Measurements from ENCODE around the gene TMEM79. TPM values are rescaled to one million over a fixed set of nuclear protein-coding genes. Genes with fewer than 3 reads are reported as not detected.

Gene TMEM79
- total RNA-seq, 1 experiment from 2014 or later = 6.1 TPM

DNA sequence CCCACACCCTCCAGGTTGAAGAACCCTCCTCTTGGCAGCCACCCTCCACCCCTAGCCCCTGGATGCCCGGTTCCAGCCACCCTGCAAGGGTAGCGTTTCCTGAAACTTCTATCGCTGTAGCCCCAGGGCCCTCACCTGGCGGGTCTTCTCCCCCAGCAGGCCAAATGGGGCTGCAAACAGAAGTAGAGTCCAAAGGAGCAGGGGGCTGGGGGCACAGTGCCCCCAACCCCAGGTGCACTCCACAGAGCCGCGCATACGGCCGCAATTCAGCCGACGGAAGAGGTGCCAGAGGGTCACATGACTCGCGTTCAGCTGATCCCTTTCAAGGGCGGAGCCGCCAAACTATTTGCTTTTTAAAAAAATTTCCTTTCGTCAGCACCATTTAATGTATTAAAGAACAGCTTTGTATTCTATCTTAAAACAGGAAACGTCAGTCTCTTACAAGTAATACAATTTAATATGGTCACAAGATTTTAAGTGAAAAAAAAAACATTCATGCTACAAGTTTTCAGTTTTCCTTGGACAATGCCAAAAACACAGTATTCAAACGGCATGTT is 11.3 kb downstream of the TMEM79 start, which contains the start of gene GLMP:
Gene GLMP (minus strand): TSS at position 289 of the 557 bp plus-strand sequence. CDS start 34 bp downstream, at position 255.
- peak within 1 kb of the TSS; percentile 40 for H2AFZ ChIP-seq (ENCODE audit: low read length)
- no peaks in the 10 kb centered on the region for H4K20me1 ChIP-seq (ENCODE audit: insufficient read depth, low read depth, low read length)
- peak within 1 kb of the TSS; percentile 65 for H3K4me2 ChIP-seq (ENCODE audit: low read depth, low read length, poor library complexity, severe bottlenecking)
- peak within 1 kb of the TSS; percentile 68 for H3K9ac ChIP-seq (ENCODE audit: low read length)
- H3K9me2 ChIP-seq (replicated peaks; ENCODE audit: insufficient read depth, low read length) = no peaks in the 10 kb centered on the region
- peaks cover 28% of the 10 kb centered on the region for H3K4me1 ChIP-seq (ENCODE audit: low read length)
- no peaks in the 10 kb centered on the region for H3K36me3 ChIP-seq (ENCODE audit: insufficient read depth, low read length)
- 0 out of 2 replicates have a peak, but pooled peaks cover 4% of the 10 kb centered on the region for H3K79me2 ChIP-seq (ENCODE audit: low read length)
- H3K27me3 ChIP-seq (ENCODE audit: low read length) = no peaks in the 10 kb centered on the region
- no peaks in the 10 kb centered on the region for H3K9me3 ChIP-seq (ENCODE audit: low read length)
- DNase-seq = peak; percentile 85
- no peak within 1 kb of the TSS for H3K27ac ChIP-seq (ENCODE audit: low read length)
- H3K4me3 ChIP-seq (ENCODE audit: low read length) = peak within 1 kb of the TSS; percentile 69

- H3K9ac ChIP-seq (ENCODE audit: low read length) = no peak within 1 kb of the TSS
- H3K9me2 ChIP-seq (replicated peaks; ENCODE audit: insufficient read depth, low read length) = no peaks in the 10 kb centered on the region
- peaks cover 16% of the 10 kb centered on the region for H3K4me1 ChIP-seq (ENCODE audit: low read length)
- 0 out of 2 replicates have a peak, but pooled peaks cover 4% of the 10 kb centered on the region for H3K79me2 ChIP-seq (ENCODE audit: low read length)
- peaks cover 4% of the 10 kb centered on the region; the same call in 1 of the 2 replicates for H4K20me1 ChIP-seq (ENCODE audit: insufficient read depth, low read depth, low read length)
- no peak within 1 kb of the TSS for H3K27ac ChIP-seq (ENCODE audit: low read length)
- no peak within 1 kb of the TSS for H2AFZ ChIP-seq (ENCODE audit: low read length)
- no peaks in the 10 kb centered on the region for H3K27me3 ChIP-seq (ENCODE audit: low read length)
- no peak for DNase-seq
- no peaks in the 10 kb centered on the region for H3K9me3 ChIP-seq (ENCODE audit: low read length)
- H3K4me2 ChIP-seq (ENCODE audit: low read depth, low read length, poor library complexity, severe bottlenecking) = no peak within 1 kb of the TSS
- H3K36me3 ChIP-seq (ENCODE audit: insufficient read depth, low read length) = peaks cover 2% of the 10 kb centered on the region; the same call in 1 of the 2 replicates
- no peak within 1 kb of the TSS for H3K4me3 ChIP-seq (ENCODE audit: low read length)
Observed at GRCh38 chr1:156298852-156299357, 14.8 kb downstream of the TMEM79 start, which contains the start of gene VHLL. Gene VHLL, minus strand, starts transcription at chr1:156299307. Its CDS starts 118 bp downstream, at chr1:156299189.

GRCh38 chr1:156303241-156303640 is 19.1 kb downstream of the TMEM79 start:
- no peak overlapping the region for H2AFZ ChIP-seq (ENCODE audit: low read length)
- H3K27me3 ChIP-seq (ENCODE audit: low read length) = no peaks in the 10 kb centered on the region
- no peaks in the 10 kb centered on the region for H3K4me1 ChIP-seq (ENCODE audit: low read length)
- H3K4me2 ChIP-seq (ENCODE audit: low read depth, low read length, poor library complexity, severe bottlenecking) = no peak overlapping the region
- no peaks in the 10 kb centered on the region for H3K9me2 ChIP-seq (replicated peaks; ENCODE audit: insufficient read depth, low read length)
- peaks cover 4% of the 10 kb centered on the region; the same call in 1 of the 2 replicates for H4K20me1 ChIP-seq (ENCODE audit: insufficient read depth, low read depth, low read length)
- DNase-seq = peak; percentile 41
- H3K4me3 ChIP-seq (ENCODE audit: low read length) = no peak overlapping the region
- H3K9me3 ChIP-seq (ENCODE audit: low read length) = no peaks in the 10 kb centered on the region
- no peak overlapping the region for H3K9ac ChIP-seq (ENCODE audit: low read length)
- H3K36me3 ChIP-seq (ENCODE audit: insufficient read depth, low read length) = peaks cover 14% of the 10 kb centered on the region
- no peak overlapping the region for H3K27ac ChIP-seq (ENCODE audit: low read length)
- H3K79me2 ChIP-seq (ENCODE audit: low read length) = no peaks in the 10 kb centered on the region

DNA sequence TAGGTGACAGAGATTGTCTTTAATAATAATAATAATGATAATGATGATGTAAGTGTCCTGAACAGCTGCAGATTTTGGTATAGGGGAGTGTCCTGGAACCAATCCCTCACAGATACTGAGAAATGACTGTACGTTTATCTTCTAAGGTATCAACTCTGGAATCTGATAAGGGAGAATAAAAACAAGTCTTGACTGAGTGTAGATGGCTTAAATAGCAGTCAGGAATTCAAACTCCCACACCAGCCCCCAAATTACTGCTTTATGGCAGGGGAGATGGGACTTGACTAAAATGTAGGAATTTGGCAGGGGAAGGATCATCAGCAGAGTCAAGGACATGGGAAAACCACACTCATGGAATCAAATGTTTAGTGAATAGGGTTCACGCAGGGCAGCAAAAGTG is 21.1 kb downstream of the TMEM79 start:
- no peaks in the 10 kb centered on the region for H3K9me2 ChIP-seq (replicated peaks; ENCODE audit: insufficient read depth, low read length)
- peaks cover 4% of the 10 kb centered on the region; the same call in 1 of the 2 replicates for H4K20me1 ChIP-seq (ENCODE audit: insufficient read depth, low read depth, low read length)
- H3K4me2 ChIP-seq (ENCODE audit: low read depth, low read length, poor library complexity, severe bottlenecking) = no peak overlapping the region
- DNase-seq = no peak
- peaks cover 25% of the 10 kb centered on the region for H3K36me3 ChIP-seq (ENCODE audit: insufficient read depth, low read length)
- H3K27me3 ChIP-seq (ENCODE audit: low read length) = no peaks in the 10 kb centered on the region
- no peaks in the 10 kb centered on the region for H3K79me2 ChIP-seq (ENCODE audit: low read length)
- no peak overlapping the region for H3K4me3 ChIP-seq (ENCODE audit: low read length)
- no peak overlapping the region for H3K9ac ChIP-seq (ENCODE audit: low read length)
- H2AFZ ChIP-seq (ENCODE audit: low read length) = no peak overlapping the region
- no peak overlapping the region for H3K27ac ChIP-seq (ENCODE audit: low read length)
- H3K9me3 ChIP-seq (ENCODE audit: low read length) = no peaks in the 10 kb centered on the region
- no peaks in the 10 kb centered on the region for H3K4me1 ChIP-seq (ENCODE audit: low read length)

DNA sequence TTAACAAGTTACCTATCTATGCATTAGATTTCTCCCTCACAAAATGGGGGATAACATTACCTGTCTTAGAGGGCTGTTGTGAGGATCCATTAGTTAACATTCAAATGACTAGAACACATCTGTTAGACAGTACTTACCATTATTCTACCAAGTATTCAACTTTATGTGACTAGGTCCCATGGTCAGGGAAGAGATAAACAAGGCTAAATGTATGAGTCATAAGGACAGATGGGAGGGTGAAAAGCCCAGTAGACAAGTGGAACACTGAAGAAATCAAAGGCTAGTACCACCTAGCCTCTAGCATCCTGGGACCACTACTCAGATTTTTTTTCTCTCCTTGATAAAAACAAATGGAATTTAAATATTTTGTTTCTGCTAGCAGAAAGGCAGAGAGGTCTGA is 24.0 kb downstream of the TMEM79 start:
- no peaks in the 10 kb centered on the region for H3K4me1 ChIP-seq (ENCODE audit: low read length)
- H3K27me3 ChIP-seq (ENCODE audit: low read length) = no peaks in the 10 kb centered on the region
- H3K9me2 ChIP-seq (replicated peaks; ENCODE audit: insufficient read depth, low read length) = no peaks in the 10 kb centered on the region
- H3K4me3 ChIP-seq (ENCODE audit: low read length) = no peak overlapping the region
- H3K79me2 ChIP-seq (ENCODE audit: low read length) = no peaks in the 10 kb centered on the region
- H3K27ac ChIP-seq (ENCODE audit: low read length) = no peak overlapping the region
- no peak overlapping the region for H3K9ac ChIP-seq (ENCODE audit: low read length)
- no peaks in the 10 kb centered on the region for H4K20me1 ChIP-seq (ENCODE audit: insufficient read depth, low read depth, low read length)
- no peak for DNase-seq
- no peaks in the 10 kb centered on the region for H3K9me3 ChIP-seq (ENCODE audit: low read length)
- H2AFZ ChIP-seq (ENCODE audit: low read length) = no peak overlapping the region
- H3K36me3 ChIP-seq (ENCODE audit: insufficient read depth, low read length) = peaks cover 46% of the 10 kb centered on the region
- no peak overlapping the region for H3K4me2 ChIP-seq (ENCODE audit: low read depth, low read length, poor library complexity, severe bottlenecking)

DNA sequence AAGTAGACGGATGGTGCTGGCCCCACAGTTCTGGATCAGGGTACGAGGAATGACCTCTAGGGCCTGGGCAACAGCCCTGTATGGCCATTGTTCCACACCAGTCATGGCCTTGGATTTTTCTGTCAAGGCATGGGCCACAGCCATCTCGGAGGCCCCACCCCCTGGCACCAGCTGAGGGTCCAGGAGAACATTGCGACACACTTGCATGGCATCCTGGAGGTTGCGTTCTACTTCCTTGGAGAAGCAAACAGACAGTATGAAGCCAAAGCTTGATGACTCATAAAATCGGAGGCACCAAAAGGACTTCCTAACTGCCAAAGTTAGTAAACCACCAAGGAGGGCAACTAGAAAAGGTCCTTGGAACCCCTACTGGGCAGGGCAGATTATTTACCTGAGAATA is 26.8 kb downstream of the TMEM79 start:
- Histone ChIP-seq H4K20me1 (ENCODE audit: insufficient read depth, low read depth, low read length) (no peaks in the 10 kb centered on the region), H3K4me2 (ENCODE audit: low read depth, low read length, poor library complexity, severe bottlenecking) (no peak overlapping the region), H3K27me3 (ENCODE audit: low read length) (no peaks in the 10 kb centered on the region), H3K27ac (ENCODE audit: low read length) (no peak overlapping the region), H3K9me2 (replicated peaks; ENCODE audit: insufficient read depth, low read length) (no peaks in the 10 kb centered on the region), H3K36me3 (ENCODE audit: insufficient read depth, low read length) (peaks cover 57% of the 10 kb centered on the region), H3K9ac (ENCODE audit: low read length) (no peak overlapping the region), H3K9me3 (ENCODE audit: low read length) (no peaks in the 10 kb centered on the region), H3K4me1 (ENCODE audit: low read length) (no peaks in the 10 kb centered on the region), H3K4me3 (ENCODE audit: low read length) (no peak overlapping the region), H2AFZ (ENCODE audit: low read length) (no peak overlapping the region), H3K79me2 (ENCODE audit: low read length) (no peaks in the 10 kb centered on the region)
- no peak for DNase-seq

- Histone ChIP-seq H4K20me1 (ENCODE audit: insufficient read depth, low read depth, low read length) (0 out of 2 replicates have a peak, but pooled peaks cover 6% of the 10 kb centered on the region), H3K9me3 (ENCODE audit: low read length) (no peaks in the 10 kb centered on the region), H3K36me3 (ENCODE audit: insufficient read depth, low read length) (peaks cover 72% of the 10 kb centered on the region), H3K4me3 (ENCODE audit: low read length) (no peak overlapping the region), H2AFZ (ENCODE audit: low read length) (no peak overlapping the region), H3K27me3 (ENCODE audit: low read length) (no peaks in the 10 kb centered on the region), H3K79me2 (ENCODE audit: low read length) (no peaks in the 10 kb centered on the region; the same call in 1 of the 2 replicates), H3K4me2 (ENCODE audit: low read depth, low read length, poor library complexity, severe bottlenecking) (no peak overlapping the region), H3K27ac (ENCODE audit: low read length) (no peak overlapping the region), H3K9me2 (replicated peaks; ENCODE audit: insufficient read depth, low read length) (no peaks in the 10 kb centered on the region), H3K4me1 (ENCODE audit: low read length) (no peaks in the 10 kb centered on the region), H3K9ac (ENCODE audit: low read length) (no peak overlapping the region)
- DNase-seq = no peak
Observed at GRCh38 chr1:156316909-156317308, 32.8 kb downstream of the TMEM79 start.

GRCh38 chr1:156319664-156320063 is 35.5 kb downstream of the TMEM79 start:
- peaks cover 64% of the 10 kb centered on the region for H3K36me3 ChIP-seq (ENCODE audit: insufficient read depth, low read length)
- peak; percentile 67 for DNase-seq

More at GRCh38 chr1:156319664-156320063, 35.5 kb downstream of the TMEM79 start:
- Histone ChIP-seq H3K4me1 (ENCODE audit: low read length) (no peaks in the 10 kb centered on the region), H3K27ac (ENCODE audit: low read length) (no peak overlapping the region), H3K79me2 (ENCODE audit: low read length) (no peaks in the 10 kb centered on the region; the same call in 1 of the 2 replicates), H3K4me3 (ENCODE audit: low read length) (no peak overlapping the region), H4K20me1 (ENCODE audit: insufficient read depth, low read depth, low read length) (0 out of 2 replicates have a peak, but pooled peaks cover 6% of the 10 kb centered on the region), H2AFZ (ENCODE audit: low read length) (no peak overlapping the region), H3K9ac (ENCODE audit: low read length) (no peak overlapping the region), H3K27me3 (ENCODE audit: low read length) (no peaks in the 10 kb centered on the region), H3K9me3 (ENCODE audit: low read length) (no peaks in the 10 kb centered on the region), H3K9me2 (replicated peaks; ENCODE audit: insufficient read depth, low read length) (no peaks in the 10 kb centered on the region), H3K4me2 (ENCODE audit: low read depth, low read length, poor library complexity, severe bottlenecking) (no peak overlapping the region)
